Kidney capillary endothelial cell (primary cell): ENCODE data around the gene CCDC90B.
"Not testable (repeated sequence)": the region's sequence is repeated elsewhere in the genome, so short reads cannot be mapped to it uniquely, and the experiment has no call there.

Experiments
- DNase-seq: peaks from one replicate; pipeline ENCODE4 v3.0.0-alpha.2; 2018; ENCODE audit warnings: low spot score

CCDC90B gene, protein sequence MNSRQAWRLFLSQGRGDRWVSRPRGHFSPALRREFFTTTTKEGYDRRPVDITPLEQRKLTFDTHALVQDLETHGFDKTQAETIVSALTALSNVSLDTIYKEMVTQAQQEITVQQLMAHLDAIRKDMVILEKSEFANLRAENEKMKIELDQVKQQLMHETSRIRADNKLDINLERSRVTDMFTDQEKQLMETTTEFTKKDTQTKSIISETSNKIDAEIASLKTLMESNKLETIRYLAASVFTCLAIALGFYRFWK

DNA sequence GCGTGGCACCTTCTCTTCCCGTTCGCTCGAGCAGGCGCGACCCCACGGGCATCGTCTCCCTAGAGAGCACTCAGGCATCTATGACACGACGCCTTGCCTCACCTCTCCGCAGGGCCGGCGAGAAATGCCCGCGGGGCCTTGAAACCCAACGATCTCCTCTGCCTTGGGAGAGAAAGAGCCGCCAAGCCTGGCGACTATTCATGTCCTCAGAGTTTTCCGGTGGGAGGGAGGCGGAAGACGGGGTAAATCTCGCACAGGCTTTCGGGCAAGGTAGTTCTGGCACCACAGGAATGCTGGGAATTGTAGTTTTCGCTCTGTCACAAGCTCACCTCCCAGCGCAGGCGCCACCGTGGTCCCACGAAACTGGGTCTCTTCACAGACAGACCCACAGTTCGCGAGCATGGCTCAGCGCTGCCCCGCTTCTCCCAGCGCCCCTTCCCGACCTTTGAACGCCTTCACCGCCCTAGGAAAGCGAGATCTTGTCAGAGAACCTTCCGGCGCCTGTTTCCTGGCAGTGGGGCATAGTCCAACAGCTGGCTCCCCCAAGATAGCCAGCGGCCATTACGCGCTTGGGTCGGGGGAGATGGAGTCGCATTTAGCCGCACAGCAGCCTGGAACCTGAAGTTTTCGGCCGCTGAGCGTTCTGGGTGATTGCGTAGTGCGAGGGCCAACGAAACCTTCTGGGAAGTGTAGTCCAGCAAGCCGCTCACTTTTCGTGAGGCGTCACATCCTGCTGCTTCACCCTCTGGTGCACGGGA is at the start of gene CCDC90B:
Gene CCDC90B (minus strand): TSS at position 597 of the 758 bp plus-strand sequence. CDS start 395 bp downstream, at position 202.
- peak; percentile 95 for DNase-seq

DNA sequence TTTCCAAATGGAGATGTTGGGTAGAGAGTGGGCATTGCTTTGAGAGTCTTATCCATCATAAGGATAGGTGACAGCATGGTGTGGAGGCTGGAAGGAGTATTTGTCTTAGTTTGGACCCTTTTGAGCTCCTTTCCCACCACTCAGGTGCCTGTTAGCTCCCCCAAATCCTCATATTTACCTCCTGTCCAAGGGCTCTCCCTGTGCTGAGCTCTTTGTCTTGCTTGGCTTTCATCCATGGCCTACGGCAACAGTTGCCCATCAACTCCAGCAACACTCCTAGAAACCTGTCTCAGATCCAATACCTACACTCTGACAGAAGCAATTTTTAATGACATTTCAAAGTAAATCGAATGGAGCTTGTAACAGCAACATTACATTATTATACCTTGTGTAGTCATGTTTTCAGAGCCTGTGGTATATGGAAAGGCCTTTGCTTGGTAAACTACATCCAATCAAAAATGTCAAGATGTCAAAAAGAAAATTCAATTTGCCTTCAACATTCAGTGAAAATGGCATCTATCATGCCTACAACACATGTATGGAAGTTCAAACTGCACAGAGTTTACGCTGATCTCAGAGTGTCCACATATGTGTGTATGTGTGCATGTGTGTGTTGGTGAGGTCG is 49.4 kb upstream of the CCDC90B start:
- DNase-seq = no peak

DNA sequence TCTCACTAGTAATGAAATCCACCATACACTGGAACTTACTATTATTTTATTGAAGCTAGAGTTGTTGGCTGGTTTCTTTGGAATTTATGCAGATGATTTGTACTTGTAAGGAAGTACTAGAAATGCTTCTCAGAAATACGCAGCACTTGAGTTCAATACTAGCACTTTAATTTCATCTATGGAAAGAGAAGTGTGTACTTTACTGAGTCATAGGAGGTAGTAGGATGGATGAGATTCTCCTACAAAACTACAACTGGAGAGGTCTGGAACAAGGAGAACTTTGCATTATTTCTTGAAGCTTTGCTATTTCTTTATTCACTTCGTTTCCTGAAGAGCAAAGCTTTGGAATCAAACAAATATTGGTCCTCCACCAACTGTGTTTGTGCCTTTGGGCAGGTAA is 44.1 kb upstream of the CCDC90B start:
- no peak for DNase-seq

DNA sequence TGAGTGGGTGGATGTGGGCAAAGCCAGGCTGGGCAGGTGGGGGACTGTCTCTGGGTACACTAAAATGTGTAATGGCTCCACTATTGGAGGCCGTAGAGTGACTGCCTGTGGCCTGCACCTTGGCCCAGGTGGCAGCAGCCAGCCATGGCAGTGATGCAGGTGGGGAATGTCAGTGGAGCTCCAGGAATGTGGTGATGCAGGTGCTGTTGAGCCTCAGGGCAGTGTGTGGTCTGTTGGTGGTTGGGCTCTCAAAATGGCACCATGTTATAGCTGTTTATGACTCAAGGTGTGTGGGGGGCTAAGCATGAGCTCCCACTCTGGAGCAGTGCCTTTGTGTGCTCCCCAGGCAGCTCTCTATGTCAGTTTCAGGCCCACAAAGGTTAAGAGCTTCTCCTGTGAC is 40.2 kb upstream of the CCDC90B start:
- DNase-seq = no peak

DNA sequence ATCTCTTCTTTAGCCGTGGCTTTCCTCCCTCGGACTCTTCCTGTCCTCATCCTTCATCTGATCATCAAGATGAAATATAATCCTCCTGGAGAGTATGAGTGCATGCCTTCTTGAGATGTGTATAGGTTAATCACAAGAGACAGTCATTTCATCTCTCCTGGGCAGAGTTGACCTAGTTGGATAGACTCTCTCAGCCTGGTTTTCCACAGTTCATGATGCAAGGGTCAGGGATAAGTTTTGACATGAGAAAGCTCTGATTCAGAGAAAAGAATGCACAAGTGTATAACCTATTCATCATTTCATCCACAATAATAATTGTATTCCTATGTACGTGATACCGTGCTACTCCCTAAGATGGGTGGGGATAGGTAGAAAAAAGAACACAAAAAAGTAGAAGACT is 33.2 kb upstream of the CCDC90B start:
- no peak for DNase-seq

DNA sequence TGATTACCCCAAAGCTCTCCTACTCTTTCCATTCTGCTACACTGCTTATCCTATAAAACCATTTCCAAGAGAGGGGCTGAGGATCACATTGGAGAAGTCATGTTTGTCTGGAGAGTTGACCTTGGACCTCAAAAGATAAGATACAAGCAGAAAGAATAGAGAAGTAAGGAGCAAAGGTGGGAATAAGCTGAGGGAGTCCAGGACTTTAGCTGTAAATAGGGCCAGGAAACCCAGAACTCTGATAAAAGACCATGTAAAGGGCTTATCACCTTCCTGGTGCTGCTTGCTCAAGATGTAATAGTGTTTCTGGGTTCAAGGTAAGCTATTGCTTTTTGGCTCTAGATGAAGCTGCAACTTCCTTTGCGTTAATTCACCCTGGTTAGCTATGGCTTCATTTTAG is 32.8 kb upstream of the CCDC90B start:
- no peak for DNase-seq

DNA sequence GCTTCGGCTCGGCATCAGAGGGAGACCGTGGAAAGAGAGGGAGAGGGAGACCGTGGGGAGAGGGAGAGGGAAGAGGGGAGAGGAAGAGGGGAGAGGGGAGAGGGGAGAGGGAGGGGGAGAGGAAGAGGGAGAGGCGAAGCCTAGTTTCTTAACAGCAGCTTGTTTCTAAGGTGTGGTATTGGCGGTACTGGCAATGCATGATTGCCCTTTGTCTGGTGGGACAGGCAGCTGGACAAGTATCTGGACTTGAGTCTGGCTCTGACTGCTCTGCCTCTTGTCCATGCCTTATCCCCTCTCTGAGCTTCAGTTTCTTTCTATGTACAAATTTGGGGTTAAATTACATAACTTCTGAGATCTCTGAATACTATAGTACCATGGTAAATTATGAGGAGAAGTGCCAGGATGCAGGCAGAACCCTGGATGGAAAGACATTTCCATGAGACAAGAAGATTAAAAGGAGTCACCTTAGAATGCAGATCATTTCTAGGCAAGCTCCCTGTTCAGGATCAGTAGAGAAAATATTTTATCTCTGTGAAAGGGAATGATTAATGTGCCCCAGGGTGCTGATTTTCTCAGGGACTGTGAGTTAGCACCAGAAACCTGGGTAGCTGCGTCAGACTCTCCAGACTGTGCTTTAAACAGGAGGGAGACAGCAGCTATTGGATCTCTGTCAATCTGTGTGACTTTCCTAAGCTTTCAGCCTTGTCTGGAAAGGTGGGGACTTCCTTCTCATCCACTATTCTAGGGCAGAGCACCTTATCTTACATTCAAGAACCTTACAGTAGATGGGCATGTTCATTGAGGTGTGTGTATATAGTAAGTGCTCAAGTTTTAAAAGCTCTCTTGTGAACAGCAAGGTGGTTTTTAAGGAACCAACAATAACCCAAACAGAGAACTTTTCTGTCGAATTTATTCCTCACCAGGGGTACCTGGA is 31.9 kb upstream of the CCDC90B start:
- DNase-seq = no peak

DNA sequence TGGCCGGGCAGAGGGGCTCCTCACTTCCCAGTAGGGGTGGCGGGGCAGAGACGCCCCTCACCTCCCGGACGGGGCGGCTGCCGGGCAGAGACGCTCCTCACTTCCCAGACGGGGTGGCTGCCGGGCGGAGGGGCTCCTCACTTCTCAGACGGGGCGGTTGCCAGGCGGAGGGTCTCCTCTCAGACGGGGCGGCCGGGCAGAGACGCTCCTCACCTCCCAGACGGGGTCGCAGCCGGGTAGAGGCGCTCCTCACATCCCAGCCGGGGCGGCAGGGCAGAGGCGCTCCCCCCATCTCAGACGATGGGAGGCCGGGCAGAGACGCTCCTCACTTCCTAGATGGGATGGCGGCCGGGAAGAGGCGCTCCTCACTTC is 30.7 kb upstream of the CCDC90B start:
- not testable (repeated sequence) for DNase-seq

DNA sequence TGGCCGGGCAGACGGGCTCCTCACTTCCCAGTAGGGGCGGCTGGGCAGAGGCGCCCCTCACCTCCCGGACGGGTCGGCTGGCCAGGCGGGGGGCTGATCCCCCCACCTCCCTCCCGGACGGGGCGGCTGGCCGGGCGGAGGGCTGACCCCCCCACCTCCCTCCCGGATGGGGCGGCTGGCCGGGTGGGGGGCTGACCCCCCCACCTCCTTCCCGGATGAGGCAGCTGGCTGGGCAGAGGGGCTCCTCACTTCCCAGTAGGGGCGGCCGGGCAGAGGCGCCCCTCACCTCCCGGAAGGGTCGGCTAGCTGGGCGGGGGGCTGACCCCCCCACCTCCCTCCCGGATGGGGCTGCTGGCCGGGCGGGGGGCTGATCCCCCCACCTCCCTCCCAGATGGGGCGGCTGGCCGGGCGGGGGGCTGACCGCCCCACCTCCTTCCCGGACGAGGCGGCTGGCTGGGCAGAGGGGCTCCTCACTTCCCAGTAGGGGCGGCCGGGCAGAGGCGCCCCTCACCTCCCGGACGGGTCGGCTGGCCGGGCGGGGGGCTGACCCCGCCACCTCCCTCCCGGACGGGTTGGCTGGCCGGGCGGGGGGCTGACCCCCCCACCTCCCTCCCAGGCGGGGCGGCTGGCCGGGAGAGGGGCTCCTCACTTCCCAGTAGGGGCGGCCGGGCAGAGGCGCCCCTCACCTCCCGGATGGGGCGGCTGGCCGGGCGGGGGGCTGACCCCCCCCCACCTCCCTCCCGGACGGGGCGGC is 30.2 kb upstream of the CCDC90B start:
- not testable (repeated sequence) for DNase-seq

DNA sequence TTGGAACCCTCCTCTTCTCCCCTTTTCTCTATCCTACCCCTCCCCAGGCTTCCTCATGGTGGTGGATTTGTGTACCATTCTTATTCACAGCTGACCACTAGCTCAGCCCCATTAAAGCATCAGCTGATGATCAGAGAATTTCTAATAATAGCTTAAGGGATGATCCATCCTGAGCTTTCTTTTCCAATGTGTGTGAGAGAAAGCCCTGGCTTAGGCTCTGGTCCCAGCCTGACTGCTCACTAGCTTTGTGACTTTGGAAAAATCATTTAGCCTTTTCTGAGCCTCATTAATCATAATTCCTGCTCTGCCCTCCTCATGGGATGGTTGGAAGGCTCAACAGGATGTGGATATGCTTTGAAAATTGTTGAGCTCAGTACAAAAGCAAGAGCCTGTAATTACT is 26.3 kb upstream of the CCDC90B start:
- DNase-seq = no peak

DNA sequence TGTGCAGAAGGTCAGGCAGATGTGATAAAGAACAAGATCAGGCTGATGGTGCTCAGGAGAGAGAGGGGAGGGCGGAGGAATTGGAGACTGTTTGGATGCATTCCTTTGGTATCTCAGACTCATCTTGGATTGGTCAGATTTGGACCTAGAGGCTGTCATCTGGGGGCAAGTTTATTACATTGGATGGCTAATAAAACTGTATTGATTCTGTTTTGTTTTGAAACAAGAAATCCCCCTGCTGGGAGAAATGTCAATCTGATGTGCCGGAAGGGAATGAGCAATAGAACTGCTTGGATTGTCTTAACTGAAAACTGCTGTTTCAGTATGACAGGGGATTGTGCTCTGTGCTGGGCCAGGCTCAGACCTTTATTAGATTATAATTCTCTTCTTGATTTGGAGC is 25.5 kb upstream of the CCDC90B start:
- DNase-seq = no peak

DNA sequence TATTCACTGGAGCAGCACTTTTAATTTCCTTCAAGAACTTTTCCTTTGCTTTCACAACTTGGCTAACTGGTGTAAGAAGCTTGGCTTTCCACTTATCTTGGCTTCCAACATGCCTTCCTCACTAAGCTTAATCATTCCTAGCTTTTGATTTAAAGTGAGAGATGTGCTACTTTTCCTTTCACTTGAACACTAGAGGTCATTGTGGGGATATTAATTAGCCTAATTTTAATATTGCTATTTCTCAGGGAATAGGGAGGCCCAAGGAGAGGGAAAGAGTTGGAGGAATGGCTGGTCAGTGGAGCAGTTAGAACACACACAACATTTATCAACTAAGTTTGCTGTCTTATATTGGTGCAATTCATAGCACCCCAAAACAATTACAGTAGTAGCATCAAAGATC is 24.6 kb upstream of the CCDC90B start:
- DNase-seq = no peak

DNA sequence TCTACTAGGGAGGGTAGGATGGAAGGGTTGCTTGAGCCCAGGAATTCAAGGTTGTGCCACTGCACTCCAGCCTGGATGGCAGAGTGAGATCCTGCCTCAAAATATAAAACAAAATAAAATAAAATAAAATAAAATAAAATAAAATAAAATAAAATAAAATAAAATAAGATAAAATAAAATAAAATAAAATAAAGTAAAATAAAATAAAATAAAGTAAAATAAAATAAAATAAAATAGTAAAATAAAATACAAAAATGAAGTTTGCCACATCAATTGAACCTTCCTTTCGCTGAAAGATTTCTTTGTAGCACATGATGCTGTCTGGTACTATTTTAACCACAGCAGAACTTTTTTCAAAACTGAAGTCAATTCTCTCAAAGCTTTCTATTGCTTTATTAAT is 22.4 kb upstream of the CCDC90B start:
- not testable (repeated sequence) for DNase-seq

DNA sequence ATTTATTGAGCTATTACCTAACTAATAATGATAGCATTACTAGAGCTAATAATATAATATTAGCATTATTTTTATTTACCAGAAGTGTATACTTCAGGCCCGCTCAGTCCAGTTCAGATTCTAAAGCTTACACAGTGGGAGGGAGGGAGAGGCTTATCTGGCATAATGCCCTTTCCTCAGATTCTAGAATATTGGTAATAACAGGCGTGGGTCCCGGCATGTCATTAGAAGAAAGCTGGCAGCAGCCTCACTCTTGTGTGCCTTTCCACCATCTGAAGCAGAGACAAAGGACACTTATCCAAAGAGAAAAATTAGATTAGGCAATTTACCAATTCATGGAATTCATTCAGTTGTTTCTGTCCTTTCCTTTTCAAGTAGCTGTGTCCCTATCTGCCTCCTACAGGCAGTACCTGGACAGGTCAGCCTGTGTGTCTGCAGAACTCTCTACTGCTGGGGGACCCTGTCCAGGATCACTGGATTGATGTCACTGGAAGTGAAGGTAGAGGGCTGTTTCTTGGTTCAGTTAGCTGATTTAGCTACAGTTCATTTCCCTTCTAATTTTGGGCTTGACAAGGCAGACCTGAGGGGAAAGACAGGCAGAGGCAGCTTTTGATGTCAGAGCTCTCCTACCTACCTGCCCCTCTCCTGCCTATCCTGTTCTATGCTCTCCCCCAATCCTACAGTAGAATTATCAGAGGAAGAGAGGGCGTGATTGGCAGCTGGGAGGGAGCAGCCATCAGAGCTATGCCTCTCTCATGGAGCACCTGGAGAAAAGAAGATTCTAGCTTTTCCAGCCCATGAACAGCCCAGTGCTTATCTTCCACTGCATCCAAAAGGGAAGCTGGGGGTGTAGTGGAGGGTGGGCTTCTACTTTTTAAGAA is 20.3 kb upstream of the CCDC90B start:
- DNase-seq = no peak

DNA sequence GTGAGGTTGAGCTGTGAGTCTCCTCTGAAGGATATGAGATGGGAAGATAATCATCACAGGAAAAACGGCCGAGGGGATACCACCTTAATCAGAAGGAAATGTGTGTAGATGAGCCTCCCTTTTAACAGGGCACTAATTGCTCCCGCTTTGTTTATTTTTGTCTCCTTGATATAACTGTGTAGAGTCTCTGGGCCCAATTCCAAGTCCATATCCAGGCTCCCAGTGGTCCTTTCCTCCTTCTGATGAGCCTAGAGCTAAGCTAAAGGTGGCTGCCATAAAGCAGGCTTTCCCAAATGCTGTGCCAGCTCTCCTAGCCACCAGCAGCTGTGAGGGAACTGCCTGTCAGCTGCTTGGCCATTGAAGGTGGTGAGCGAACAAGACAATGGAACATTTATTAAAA is 17.1 kb upstream of the CCDC90B start:
- DNase-seq = no peak

DNA sequence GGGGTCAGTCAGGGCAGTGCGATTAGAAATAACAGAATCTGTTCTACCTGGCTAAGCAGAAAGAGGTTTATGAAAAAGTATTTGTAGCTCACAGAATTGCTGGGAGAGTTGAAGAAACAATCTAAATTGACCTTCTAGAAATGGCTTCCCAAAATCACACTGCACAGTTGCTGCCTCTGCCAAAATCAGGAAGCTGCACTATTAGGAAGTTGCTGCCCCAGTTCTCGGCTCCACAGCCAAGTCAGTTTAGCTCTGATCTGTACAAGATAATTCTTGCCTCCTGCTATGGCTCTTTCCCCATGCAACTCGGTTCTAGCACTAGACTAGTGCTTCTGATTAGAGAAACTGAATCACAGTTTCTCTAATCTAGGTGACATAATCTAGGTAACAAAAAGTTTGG is 16.0 kb upstream of the CCDC90B start:
- DNase-seq = no peak

DNA sequence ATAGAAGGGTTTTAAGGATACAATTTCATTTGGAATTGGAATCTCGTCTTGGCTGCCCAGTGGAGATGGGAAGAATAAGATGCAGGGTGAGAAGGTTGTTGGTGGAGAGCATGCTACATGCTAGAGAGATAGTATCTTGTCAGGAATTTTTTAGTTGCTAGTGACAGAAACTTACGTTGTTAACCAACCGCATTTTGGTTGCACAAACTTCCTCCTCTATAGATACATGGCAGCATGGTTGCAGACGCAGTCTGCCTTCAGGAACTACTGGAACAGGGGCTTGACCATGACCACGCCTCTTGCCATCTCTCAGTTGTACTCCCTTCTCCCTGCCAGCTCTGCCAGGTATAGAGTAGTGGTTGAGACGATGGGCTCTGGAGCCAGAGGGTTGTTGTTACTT is 13.5 kb upstream of the CCDC90B start:
- DNase-seq = no peak

DNA sequence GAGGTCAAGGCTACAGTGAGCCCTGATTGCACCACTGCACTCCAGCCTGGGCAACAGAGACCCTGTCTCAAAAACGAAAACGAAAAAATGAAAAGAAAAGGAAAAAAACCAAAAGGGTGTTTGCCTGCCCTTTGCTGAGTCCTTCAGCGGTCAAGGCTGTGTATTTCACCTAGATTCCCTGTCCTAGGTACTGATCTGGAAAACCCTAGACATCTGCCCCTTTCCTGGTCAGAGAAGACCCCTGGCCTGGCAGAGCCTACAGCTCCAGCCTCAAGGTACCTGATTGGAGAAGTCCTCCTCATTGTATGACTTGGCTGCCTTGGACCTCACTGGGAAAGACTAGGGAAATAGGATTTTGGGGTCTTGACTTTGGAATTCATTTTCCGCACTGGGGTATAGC is 8.0 kb upstream of the CCDC90B start:
- no peak for DNase-seq

DNA sequence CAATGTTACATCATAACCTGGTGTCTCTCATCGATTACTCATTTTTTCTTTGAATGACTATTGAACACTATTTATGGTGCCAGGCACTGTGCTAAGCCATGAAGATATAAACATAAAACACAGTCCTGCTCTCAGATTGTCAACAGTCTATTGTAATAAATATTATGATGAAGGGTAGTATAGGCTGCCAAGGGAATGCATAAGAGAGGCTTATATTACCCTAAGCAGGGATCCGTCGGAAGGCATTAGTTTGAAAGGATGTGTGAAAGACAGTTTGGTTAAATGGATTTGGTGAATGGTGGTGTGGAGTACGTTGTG is 7.2 kb upstream of the CCDC90B start:
- DNase-seq = no peak

DNA sequence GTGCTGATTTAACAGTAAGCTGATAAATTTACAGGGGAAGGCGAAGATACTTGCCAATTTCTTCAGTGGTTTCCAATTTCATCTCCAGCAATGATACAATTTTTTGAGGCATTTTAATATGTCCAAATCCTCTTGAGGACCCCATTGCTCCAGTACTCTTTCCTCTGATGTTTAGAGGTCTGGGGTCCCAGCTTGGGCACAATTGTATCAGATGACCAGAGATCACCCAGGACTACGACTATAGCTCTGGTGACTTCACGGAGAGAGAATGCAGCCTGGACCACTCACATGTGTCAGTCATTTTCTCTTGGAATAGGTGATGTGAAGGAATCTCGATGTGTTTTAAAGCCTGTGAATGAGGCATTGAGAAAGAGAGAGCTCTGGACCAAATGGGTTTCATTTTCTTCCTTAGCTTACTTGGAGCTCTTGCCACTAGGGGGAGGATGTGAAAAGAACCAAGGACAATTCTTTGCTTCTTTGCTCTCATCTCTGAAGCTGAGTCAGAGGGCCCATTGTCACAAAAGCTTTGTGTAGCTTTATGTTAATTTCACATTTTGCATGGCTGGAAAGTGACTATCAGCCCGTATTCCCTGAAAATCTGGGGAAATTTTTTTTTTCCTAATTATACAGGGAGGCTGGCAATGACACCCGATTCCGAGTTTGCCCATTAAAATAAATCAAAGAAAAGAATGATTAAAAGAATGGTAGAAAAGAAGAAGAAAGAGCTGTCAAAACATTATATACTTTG is 6.7 kb upstream of the CCDC90B start:
- peak; percentile 70 for DNase-seq
